HEK293T (cell line): ENCODE data around the gene KCNB1.

Experiments used
- BHLHE40 ChIP-seq: fragments of 450-650 bp; IDR thresholded peaks from 2 replicates; pipeline ENCODE4 v1.6.1; 2016; ENCODE audit warnings: mild to moderate bottlenecking, moderate library complexity, borderline replicate concordance
- ELF4 ChIP-seq: fragments of 450-650 bp; IDR thresholded peaks from 2 replicates; pipeline ENCODE4 v1.6.1; 2017; ENCODE audit warnings: antibody characterized with exemption
- FOXA1 ChIP-seq: fragments of 450-650 bp; IDR thresholded peaks from 2 replicates; pipeline ENCODE4 v1.6.1; 2016; ENCODE audit warnings: mild to moderate bottlenecking
- FOXK2 ChIP-seq: fragments of 450-650 bp; IDR thresholded peaks from 2 replicates; pipeline ENCODE4 v1.6.1; 2016; ENCODE audit warnings: mild to moderate bottlenecking
- FOXM1 ChIP-seq: fragments of 450-650 bp; IDR thresholded peaks from 2 replicates; pipeline ENCODE4 v1.6.1; 2017; ENCODE audit warnings: mild to moderate bottlenecking, borderline replicate concordance
- HDGF ChIP-seq: fragments of 450-650 bp; IDR thresholded peaks from 2 replicates; pipeline ENCODE4 v1.6.1; 2017; ENCODE audit warnings: antibody characterized with exemption, borderline replicate concordance
- L3MBTL2 ChIP-seq: fragments of 450-650 bp; conservative IDR thresholded peaks from 2 replicates; pipeline ENCODE4 v1.6.1; 2016; ENCODE audit warnings: mild to moderate bottlenecking
- NFRKB ChIP-seq: fragments of 450-650 bp; IDR thresholded peaks from 2 replicates; pipeline ENCODE4 v1.6.1; 2016; ENCODE audit warnings: mild to moderate bottlenecking, moderate library complexity
- SP1 ChIP-seq: fragments of 450-650 bp; IDR thresholded peaks from 2 replicates; pipeline ENCODE4 v1.6.1; 2017
- SUZ12 ChIP-seq: fragments of 450-650 bp; IDR thresholded peaks from 2 replicates; pipeline ENCODE4 v1.6.1; 2016; ENCODE audit warnings: mild to moderate bottlenecking
- TARDBP ChIP-seq: fragments of 450-650 bp; IDR thresholded peaks from 2 replicates; pipeline ENCODE4 v1.6.1; 2016
- TF ChIP-seq, protein P1 (sequence below): fragments of 450-650 bp; IDR thresholded peaks from 2 replicates; pipeline ENCODE4 v1.6.1; 2016

DNA sequence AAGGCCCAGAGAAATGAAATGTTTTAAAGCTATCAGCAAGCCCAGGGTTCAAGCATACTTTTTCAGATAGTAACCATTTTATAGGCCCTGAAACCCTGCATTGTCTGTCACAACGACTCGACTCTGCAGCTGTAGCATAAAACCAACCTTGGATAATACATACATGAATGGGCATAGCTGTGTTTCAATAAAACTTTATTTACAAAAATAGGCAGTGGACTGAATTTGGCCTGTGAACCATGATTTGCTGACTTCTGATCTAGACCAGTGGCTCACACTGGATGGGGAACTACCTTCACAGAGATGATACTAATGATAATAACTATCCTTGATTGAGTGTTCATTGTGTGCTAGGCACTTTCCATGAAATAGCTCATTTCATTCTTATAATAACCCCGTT lies 107.3 kb downstream of the KCNB1 start:
- TF ChIP-seq FOXA1: no peak
- TF ChIP-seq SP1: no peak
- TF ChIP-seq BHLHE40: no peak
- no peak for TF ChIP-seq TARDBP
- no peak for TF ChIP-seq FOXM1
- TF ChIP-seq, protein P1, sequence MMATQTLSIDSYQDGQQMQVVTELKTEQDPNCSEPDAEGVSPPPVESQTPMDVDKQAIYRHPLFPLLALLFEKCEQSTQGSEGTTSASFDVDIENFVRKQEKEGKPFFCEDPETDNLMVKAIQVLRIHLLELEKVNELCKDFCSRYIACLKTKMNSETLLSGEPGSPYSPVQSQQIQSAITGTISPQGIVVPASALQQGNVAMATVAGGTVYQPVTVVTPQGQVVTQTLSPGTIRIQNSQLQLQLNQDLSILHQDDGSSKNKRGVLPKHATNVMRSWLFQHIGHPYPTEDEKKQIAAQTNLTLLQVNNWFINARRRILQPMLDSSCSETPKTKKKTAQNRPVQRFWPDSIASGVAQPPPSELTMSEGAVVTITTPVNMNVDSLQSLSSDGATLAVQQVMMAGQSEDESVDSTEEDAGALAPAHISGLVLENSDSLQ: no peak
- no peak for TF ChIP-seq SUZ12
- no peak for TF ChIP-seq NFRKB
- TF ChIP-seq ELF4: no peak
- no peak for TF ChIP-seq HDGF
- no peak for TF ChIP-seq FOXK2
- TF ChIP-seq L3MBTL2: no peak
